Measurements from ENCODE around the gene TNIK. TPM values are rescaled to one million over a fixed set of nuclear protein-coding genes. Genes with fewer than 3 reads are reported as not detected.

The TNIK gene
- total and polyA plus RNA-seq, 2 of the 13 experiments (the other 11 are each of a cell fraction or from before 2014, with no cell fraction given), result 0.15 to 0.22 TPM

- TF ChIP-seq ZNF549 (CRISPR knock-in tag; IDR thresholded peaks at IDR 0.05) (no peak), ZNF280B (CRISPR knock-in tag; IDR thresholded peaks at IDR 0.05; ENCODE audit: borderline replicate concordance) (no peak), MED8 (CRISPR knock-in tag; IDR thresholded peaks at IDR 0.05; ENCODE audit: insufficient replicate concordance) (no peak), U2AF2 (IDR thresholded peaks at IDR 0.05; ENCODE audit: low read depth, low read length) (no peak), FOXO4 (CRISPR knock-in tag; conservative IDR thresholded peaks at IDR 0.05) (no peak), ZNF296 (CRISPR knock-in tag; conservative IDR thresholded peaks at IDR 0.05) (no peak), ZNF496 (CRISPR knock-in tag; IDR thresholded peaks at IDR 0.05; ENCODE audit: insufficient replicate concordance) (no peak), MED1 (CRISPR knock-in tag; IDR thresholded peaks at IDR 0.05) (no peak)
Observed at GRCh38 chr3:171140246-171140645, 320.0 kb downstream of the TNIK start (continued).

- H3K4me2 ChIP-seq (ENCODE audit: low read depth, low read length), result no peak overlapping the region
- H3K4me3 ChIP-seq (replicated peaks in 1 of 3; ENCODE audit: insufficient read depth in 1 of 3, low read depth in 2 of 3, low read length in 3 of 3), result no peak overlapping the region
- ChIA-PET POLR2A (no interaction called here), CTCF (ENCODE audit: low intra/inter-chr PET ratio, low total read pairs) (no interaction called here)
- H3K9me3 ChIP-seq (ENCODE audit: low read length), result no peaks in the 10 kb centered on the region
- no peaks in the 10 kb centered on the region for H3K79me2 ChIP-seq (ENCODE audit: insufficient read depth, low read length)
- no peak overlapping the region for H3K27ac ChIP-seq (ENCODE audit: extremely low read length, insufficient read depth, low read length)
- H2AFZ ChIP-seq (ENCODE audit: low read length), result no peak overlapping the region
- peaks cover 9% of the 10 kb centered on the region for H3K4me1 ChIP-seq (ENCODE audit: insufficient read depth, low read length)
- no peak for ATAC-seq
- 76% methylated on average over 2 of the region's 2 CpGs for WGBS (ENCODE audit: low lambda C conversion rate)
- in situ Hi-C loops (cut with HindIII; ENCODE audit: extremely low pct_ligation_motif_present, low pct_unique_long_range_greater_than_20kb), result no loop called here
- TF ChIP-seq ZNF749 (CRISPR knock-in tag; IDR thresholded peaks at IDR 0.05; ENCODE audit: borderline replicate concordance), result no peak
- TF ChIP-seq PLRG1 (conservative IDR thresholded peaks at IDR 0.05), result no peak
- no peak for TF ChIP-seq AKAP8 (CRISPR knock-in tag; IDR thresholded peaks at IDR 0.05)
- TF ChIP-seq ETS1 (CRISPR knock-in tag; IDR thresholded peaks at IDR 0.05), result no peak
- no peak for TF ChIP-seq ZNF746 (CRISPR knock-in tag; IDR thresholded peaks at IDR 0.05)
- no peak for TF ChIP-seq CC2D1A (CRISPR knock-in tag; IDR thresholded peaks at IDR 0.05)
- no peak for TF ChIP-seq ZNF883 (CRISPR knock-in tag; IDR thresholded peaks at IDR 0.05; ENCODE audit: not compliant biosample characterization)
- TF ChIP-seq SALL1 (CRISPR knock-in tag; IDR thresholded peaks at IDR 0.05), result no peak
- TF ChIP-seq YEATS2 (CRISPR knock-in tag; IDR thresholded peaks at IDR 0.05; ENCODE audit: borderline replicate concordance), result no peak
- TF ChIP-seq ZMYM2 (CRISPR knock-in tag; IDR thresholded peaks at IDR 0.05), result no peak
- DNase-seq (ENCODE audit: low spot score), result no peak
- no peaks in the 10 kb centered on the region; a peak in 1 of 5 replicates for H3K27me3 ChIP-seq (ENCODE audit: control insufficient read depth in 1 of 2, insufficient read depth in 2 of 2, low read length in 2 of 2)
- H4K20me1 ChIP-seq (ENCODE audit: insufficient read depth, low read length), result no peaks in the 10 kb centered on the region
- BruUV-seq (replicated peaks), result no TSS peak
- FAIRE-seq, result no peak
- intact Hi-C loops (cut with micrococcal nuclease; ENCODE audit: unreplicated experiment), result no loop called here
- no peaks in the 10 kb centered on the region for H3K36me3 ChIP-seq (replicated peaks in 1 of 2; ENCODE audit: control insufficient read depth in 1 of 2, insufficient read depth in 2 of 2, low read length in 2 of 2)
- no peak overlapping the region for H3K9ac ChIP-seq (ENCODE audit: insufficient read depth, low read depth, low read length)
Observed at GRCh38 chr3:171138027-171138426, 322.2 kb downstream of the TNIK start.

Measured in HepG2 (cell line).